Panc1 (cell line): Measurements from ENCODE around the gene UXS1. TPM values are rescaled to one million over a fixed set of nuclear protein-coding genes. Genes with fewer than 3 reads are reported as not detected.

ENCODE experiments used
- ATAC-seq: fragments of 200-7000 bp; cut with Tn5 transposase; 2 replicates; pipeline ENCODE4 v1.9.1; 2020; ENCODE audit warnings: mild to moderate bottlenecking, moderate library complexity
- BruUV-seq: library from RNA; stranded (reverse); fragments of 400-500 nt; replicated peaks from 2 replicates; lab custom pipeline; 2021; lab: Mats Ljungman, UMichigan
- CTCF ChIA-PET: fragments of 300-600 bp; sonication (Branson Sonifier 250); formaldehyde crosslinking; loops from one replicate; lab custom pipeline; 2022; ENCODE audit warnings: antibody characterized with exemption; lab: Charles Lee
- POLR2A ChIA-PET: fragments of 300-600 bp; sonication (Branson Sonifier 250); formaldehyde crosslinking; loops from one replicate; lab custom pipeline; 2022; ENCODE audit warnings: antibody characterized with exemption; lab: Charles Lee
- DNase-seq: peaks from one replicate; pipeline ENCODE4 v3.0.0-alpha.2; 2010; ENCODE audit warnings: low read depth, low spot score
- H3K27ac ChIP-seq: 2 replicates; pipeline ENCODE4 v1.5.1; 2011; ENCODE audit warnings: mild to moderate bottlenecking, low read length, inconsistent platforms
- H3K27me3 ChIP-seq: fragments of 200-500 bp; sonication (Bioruptor generic); 2 replicates; pipeline ENCODE4 v1.6.0; 2014; ENCODE audit warnings: low read length, inconsistent platforms; ENCODE audit not compliant: control insufficient read depth, insufficient read depth
- H3K36me3 ChIP-seq: fragments of 200-500 bp; sonication (Bioruptor generic); 2 replicates; pipeline ENCODE4 v1.5.1; 2014; ENCODE audit warnings: inconsistent platforms, mild to moderate bottlenecking, low read length, moderate library complexity; ENCODE audit not compliant: control insufficient read depth, insufficient read depth
- H3K4me1 ChIP-seq: 2 replicates; pipeline ENCODE4 v1.5.1; 2011; ENCODE audit warnings: inconsistent platforms, mild to moderate bottlenecking, low read length, moderate library complexity; ENCODE audit not compliant: control insufficient read depth, insufficient read depth
- H3K4me3 ChIP-seq, 2 experiments: 2 replicates each; pipeline ENCODE4 v1.5.1; 2011 to 2012; ENCODE audit warnings: low read depth in 2 of 2, low read length in 2 of 2, mild to moderate bottlenecking in 2 of 2, inconsistent platforms in 1 of 2, moderate library complexity in 1 of 2
- H3K9me3 ChIP-seq: fragments of 200-500 bp; sonication (Bioruptor generic); 2 replicates; pipeline ENCODE4 v1.5.1; 2014; ENCODE audit warnings: low read depth, mild to moderate bottlenecking, inconsistent platforms, low read length, moderate library complexity; ENCODE audit not compliant: control insufficient read depth, insufficient read depth
- POLR2AphosphoS5 ChIP-seq: IDR thresholded peaks from 2 replicates; pipeline ENCODE4 v1.6.1; 2012; ENCODE audit warnings: mild to moderate bottlenecking, low read depth, low read length, moderate library complexity
- SIN3A ChIP-seq: IDR thresholded peaks from 2 replicates; pipeline ENCODE4 v1.6.1; 2012; ENCODE audit warnings: low read depth, mild to moderate bottlenecking, low read length, moderate library complexity, borderline replicate concordance; ENCODE audit not compliant: insufficient read depth
- TCF7L2 ChIP-seq: IDR thresholded peaks from 2 replicates; pipeline ENCODE4 v1.6.1; 2011; ENCODE audit warnings: mild to moderate bottlenecking, low read depth, low read length, inconsistent platforms
- in situ Hi-C: cut with HindIII; loops from 2 replicates; pipeline ENCODE4 v1.10.0; 2016; ENCODE audit warnings: low sequenced_read_pairs, low pct_unique_long_range_greater_than_20kb
- intact Hi-C: fragments of 100-400 bp; cut with micrococcal nuclease; formaldehyde crosslinking; loops from one replicate; pipeline ENCODE4 v1.10.0; 2022; ENCODE audit not compliant: unreplicated experiment
- total RNA-seq: library from RNA; stranded (reverse); gene quantifications from one replicate; pipeline ENCODE4 v1.2.1, GENCODE V29; 2021; ENCODE audit not compliant: unreplicated experiment
- TF ChIP-seq, protein P1 (sequence below), 2 experiments: IDR thresholded peaks; 2 replicates each; pipeline ENCODE4 v1.6.1; 2011 to 2012; ENCODE audit warnings: low read depth in 2 of 2, control low read depth in 1 of 2, low read length in 1 of 2, mild to moderate bottlenecking in 1 of 2, moderate library complexity in 1 of 2; ENCODE audit not compliant: insufficient read depth in 1 of 2
- TF ChIP-seq, protein P2 (sequence below): fragments of 450-650 bp; IDR thresholded peaks from 2 replicates; pipeline ENCODE4 v1.5.1; 2017; ENCODE audit warnings: mild to moderate bottlenecking

Gene UXS1
- total RNA-seq, 1 experiment from 2014 or later: 72.0 TPM

DNA sequence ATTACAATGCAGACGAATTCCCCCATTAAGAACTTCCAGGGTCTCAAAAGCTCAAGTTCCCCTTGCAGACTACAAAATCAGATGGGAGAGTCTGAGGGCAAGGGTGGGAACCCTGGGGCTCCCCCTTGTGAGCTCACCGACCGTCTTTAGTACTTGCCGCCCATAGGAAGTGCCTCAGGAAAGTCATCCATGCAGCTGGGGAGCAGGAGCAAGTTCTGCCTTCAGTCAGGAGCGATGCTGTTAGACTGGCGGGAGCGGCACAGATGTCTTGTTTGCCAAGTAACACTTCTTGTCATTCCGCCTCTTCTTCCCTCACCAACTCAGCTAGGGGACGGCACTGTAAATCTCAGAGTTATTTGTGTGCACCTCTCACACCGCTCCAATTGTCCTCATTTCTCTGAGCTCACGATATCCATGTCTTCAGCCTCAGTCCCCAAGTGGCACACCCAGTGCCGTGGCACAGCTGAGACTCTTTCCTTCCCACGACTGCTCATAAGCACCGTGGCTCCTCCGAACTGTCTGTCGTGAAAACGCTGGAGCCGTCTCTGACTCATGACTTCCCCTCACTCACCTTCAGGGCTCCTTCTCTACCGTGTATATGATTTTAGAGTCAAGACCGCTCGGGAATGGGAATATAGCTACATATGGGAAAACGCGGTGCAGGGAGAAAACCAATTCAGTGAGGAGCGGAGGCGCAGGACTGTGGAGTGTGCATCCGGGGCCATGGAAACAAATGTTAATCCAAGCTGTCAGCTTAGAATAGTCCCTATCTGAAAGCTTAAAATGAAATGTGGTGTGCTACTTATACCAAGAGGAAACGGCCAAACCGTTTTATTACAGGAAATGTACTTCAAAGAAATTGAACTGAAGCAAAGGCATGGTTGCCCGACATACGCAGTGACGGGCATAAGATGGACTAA lies 34.0 kb downstream of the UXS1 start:
- TF ChIP-seq, protein P1, sequence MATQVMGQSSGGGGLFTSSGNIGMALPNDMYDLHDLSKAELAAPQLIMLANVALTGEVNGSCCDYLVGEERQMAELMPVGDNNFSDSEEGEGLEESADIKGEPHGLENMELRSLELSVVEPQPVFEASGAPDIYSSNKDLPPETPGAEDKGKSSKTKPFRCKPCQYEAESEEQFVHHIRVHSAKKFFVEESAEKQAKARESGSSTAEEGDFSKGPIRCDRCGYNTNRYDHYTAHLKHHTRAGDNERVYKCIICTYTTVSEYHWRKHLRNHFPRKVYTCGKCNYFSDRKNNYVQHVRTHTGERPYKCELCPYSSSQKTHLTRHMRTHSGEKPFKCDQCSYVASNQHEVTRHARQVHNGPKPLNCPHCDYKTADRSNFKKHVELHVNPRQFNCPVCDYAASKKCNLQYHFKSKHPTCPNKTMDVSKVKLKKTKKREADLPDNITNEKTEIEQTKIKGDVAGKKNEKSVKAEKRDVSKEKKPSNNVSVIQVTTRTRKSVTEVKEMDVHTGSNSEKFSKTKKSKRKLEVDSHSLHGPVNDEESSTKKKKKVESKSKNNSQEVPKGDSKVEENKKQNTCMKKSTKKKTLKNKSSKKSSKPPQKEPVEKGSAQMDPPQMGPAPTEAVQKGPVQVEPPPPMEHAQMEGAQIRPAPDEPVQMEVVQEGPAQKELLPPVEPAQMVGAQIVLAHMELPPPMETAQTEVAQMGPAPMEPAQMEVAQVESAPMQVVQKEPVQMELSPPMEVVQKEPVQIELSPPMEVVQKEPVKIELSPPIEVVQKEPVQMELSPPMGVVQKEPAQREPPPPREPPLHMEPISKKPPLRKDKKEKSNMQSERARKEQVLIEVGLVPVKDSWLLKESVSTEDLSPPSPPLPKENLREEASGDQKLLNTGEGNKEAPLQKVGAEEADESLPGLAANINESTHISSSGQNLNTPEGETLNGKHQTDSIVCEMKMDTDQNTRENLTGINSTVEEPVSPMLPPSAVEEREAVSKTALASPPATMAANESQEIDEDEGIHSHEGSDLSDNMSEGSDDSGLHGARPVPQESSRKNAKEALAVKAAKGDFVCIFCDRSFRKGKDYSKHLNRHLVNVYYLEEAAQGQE (IDR thresholded peaks at IDR 0.05; ENCODE audit: insufficient read depth in 1 of 2, low read depth in 2 of 2, low read length in 1 of 2): no peak
- TF ChIP-seq, protein P2, sequence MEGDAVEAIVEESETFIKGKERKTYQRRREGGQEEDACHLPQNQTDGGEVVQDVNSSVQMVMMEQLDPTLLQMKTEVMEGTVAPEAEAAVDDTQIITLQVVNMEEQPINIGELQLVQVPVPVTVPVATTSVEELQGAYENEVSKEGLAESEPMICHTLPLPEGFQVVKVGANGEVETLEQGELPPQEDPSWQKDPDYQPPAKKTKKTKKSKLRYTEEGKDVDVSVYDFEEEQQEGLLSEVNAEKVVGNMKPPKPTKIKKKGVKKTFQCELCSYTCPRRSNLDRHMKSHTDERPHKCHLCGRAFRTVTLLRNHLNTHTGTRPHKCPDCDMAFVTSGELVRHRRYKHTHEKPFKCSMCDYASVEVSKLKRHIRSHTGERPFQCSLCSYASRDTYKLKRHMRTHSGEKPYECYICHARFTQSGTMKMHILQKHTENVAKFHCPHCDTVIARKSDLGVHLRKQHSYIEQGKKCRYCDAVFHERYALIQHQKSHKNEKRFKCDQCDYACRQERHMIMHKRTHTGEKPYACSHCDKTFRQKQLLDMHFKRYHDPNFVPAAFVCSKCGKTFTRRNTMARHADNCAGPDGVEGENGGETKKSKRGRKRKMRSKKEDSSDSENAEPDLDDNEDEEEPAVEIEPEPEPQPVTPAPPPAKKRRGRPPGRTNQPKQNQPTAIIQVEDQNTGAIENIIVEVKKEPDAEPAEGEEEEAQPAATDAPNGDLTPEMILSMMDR: no peak
- no peak for TF ChIP-seq POLR2AphosphoS5
- TF ChIP-seq SIN3A: no peak
- no peak for TF ChIP-seq TCF7L2
- intact Hi-C loops (no loop called here), in situ Hi-C loops (no loop called here)
- ChIA-PET CTCF (no interaction called here), POLR2A (no interaction called here)
- Histone ChIP-seq H3K9me3 (peaks cover 4% of the 10 kb centered on the region; the same call in 1 of the 2 replicates), H3K36me3 (no peaks in the 10 kb centered on the region), H3K27ac (no peak overlapping the region), H3K27me3 (no peaks in the 10 kb centered on the region), H3K4me1 (peaks cover 2% of the 10 kb centered on the region; the same call in 1 of the 2 replicates), H3K4me3 (no peak overlapping the region)
- ATAC-seq: no peak
- no peak for DNase-seq
- no TSS peak for BruUV-seq

DNA sequence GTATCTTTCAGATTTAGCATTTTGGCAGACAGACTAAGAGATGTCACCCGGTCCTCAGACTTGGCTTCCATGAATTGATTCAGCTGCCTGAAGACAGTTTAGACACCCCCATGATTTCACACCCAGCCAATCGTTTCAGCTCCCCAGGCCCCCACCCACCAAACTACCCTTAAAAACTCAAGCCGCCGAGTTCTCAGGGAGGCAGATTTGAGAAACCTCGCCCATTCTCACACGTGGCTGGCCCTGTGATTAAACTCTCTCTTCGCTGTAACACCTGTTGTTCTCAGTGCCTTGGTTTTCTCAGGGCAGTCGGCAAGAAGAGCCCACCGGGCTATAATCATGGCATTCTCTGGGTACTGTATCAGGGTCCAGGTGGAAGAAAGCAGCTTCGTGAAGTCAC lies 35.2 kb downstream of the UXS1 start:
- no peaks in the 10 kb centered on the region for H3K27me3 ChIP-seq
- H3K9me3 ChIP-seq: peaks cover 15% of the 10 kb centered on the region; the same call in 1 of the 2 replicates
- ChIA-PET CTCF (no interaction called here), POLR2A (no interaction called here)
- DNase-seq (no peak), ATAC-seq (no peak)
- no peaks in the 10 kb centered on the region for H3K36me3 ChIP-seq
- H3K27ac ChIP-seq: no peak overlapping the region
- intact Hi-C loops: no loop called here
- TF ChIP-seq, protein P1 (IDR thresholded peaks at IDR 0.05; ENCODE audit: insufficient read depth in 1 of 2, low read depth in 2 of 2, low read length in 1 of 2): no peak
- TF ChIP-seq, protein P2: no peak
- TF ChIP-seq SIN3A (no peak), POLR2AphosphoS5 (no peak), TCF7L2 (no peak)
- H3K4me3 ChIP-seq: no peak overlapping the region
- H3K4me1 ChIP-seq: peaks cover 2% of the 10 kb centered on the region; the same call in 1 of the 2 replicates
- no TSS peak for BruUV-seq
- in situ Hi-C loops: no loop called here
